ENCODE data around the gene R3HDM2.
"Not testable (repeated sequence)": the region's sequence is repeated elsewhere in the genome, so short reads cannot be mapped to it uniquely, and the experiment has no call there.

Gene R3HDM2

GRCh38 chr12:57370696-57371095 lies 60.1 kb downstream of the R3HDM2 start:
- no peak for DNase-seq

GRCh38 chr12:57370072-57370471 lies 60.8 kb downstream of the R3HDM2 start:
- DNase-seq, result no peak

GRCh38 chr12:57369202-57369601 lies 61.6 kb downstream of the R3HDM2 start:
- no peak for DNase-seq

GRCh38 chr12:57368349-57369095 lies 62.3 kb downstream of the R3HDM2 start:
- no peak for DNase-seq

GRCh38 chr12:57367121-57367520 lies 63.7 kb downstream of the R3HDM2 start:
- DNase-seq, result no peak

- no peak for DNase-seq
Measured at GRCh38 chr12:57366315-57366714, 64.5 kb downstream of the R3HDM2 start.

GRCh38 chr12:57364156-57364555 lies 66.7 kb downstream of the R3HDM2 start:
- DNase-seq, result not testable (repeated sequence)

GRCh38 chr12:57360468-57360867 lies 70.4 kb downstream of the R3HDM2 start:
- no peak for DNase-seq

GRCh38 chr12:57358646-57359045 lies 72.2 kb downstream of the R3HDM2 start:
- no peak for DNase-seq

GRCh38 chr12:57355734-57356133 lies 75.1 kb downstream of the R3HDM2 start:
- DNase-seq, result no peak

GRCh38 chr12:57352166-57352565 lies 78.7 kb downstream of the R3HDM2 start:
- DNase-seq, result no peak

- DNase-seq, result no peak
Measured at GRCh38 chr12:57347284-57347683, 83.6 kb downstream of the R3HDM2 start.

- no peak for DNase-seq
Measured at GRCh38 chr12:57343703-57344378, 87.0 kb downstream of the R3HDM2 start.

GRCh38 chr12:57342207-57342691 lies 88.6 kb downstream of the R3HDM2 start:
- DNase-seq, result peak; percentile 48

GRCh38 chr12:57341275-57341990 lies 89.4 kb downstream of the R3HDM2 start:
- DNase-seq, result peak; percentile 23

- DNase-seq, result no peak
Measured at GRCh38 chr12:57340104-57340503, 90.7 kb downstream of the R3HDM2 start.

GRCh38 chr12:57336299-57336698 lies 94.5 kb downstream of the R3HDM2 start:
- not testable (repeated sequence) for DNase-seq

- no peak for DNase-seq
Measured at GRCh38 chr12:57334219-57334618, 96.6 kb downstream of the R3HDM2 start.

- no peak for DNase-seq
Measured at GRCh38 chr12:57332646-57333312, 98.1 kb downstream of the R3HDM2 start.

- DNase-seq, result no peak
Measured at GRCh38 chr12:57330992-57331391, 99.9 kb downstream of the R3HDM2 start.

- DNase-seq, result no peak
Measured at GRCh38 chr12:57329219-57329618, 101.6 kb downstream of the R3HDM2 start.

GRCh38 chr12:57325395-57325794 lies 105.4 kb downstream of the R3HDM2 start:
- DNase-seq, result no peak

- DNase-seq, result no peak
Measured at GRCh38 chr12:57323416-57323815, 107.4 kb downstream of the R3HDM2 start.

Measured in NCI-H2227 treated with DMSO at 0.1 percent for 48 hours (cell line).